ENCODE results near the gene CAPZB. TPM values are rescaled to one million over a fixed set of nuclear protein-coding genes. Genes with fewer than 3 reads are reported as not detected.
"Not testable (repeated sequence)": the region's sequence is repeated elsewhere in the genome, so short reads cannot be mapped to it uniquely, and the experiment has no call there.

The CAPZB gene
- total RNA-seq, 2 experiments from 2014 or later, result 335 to 340 TPM

DNA sequence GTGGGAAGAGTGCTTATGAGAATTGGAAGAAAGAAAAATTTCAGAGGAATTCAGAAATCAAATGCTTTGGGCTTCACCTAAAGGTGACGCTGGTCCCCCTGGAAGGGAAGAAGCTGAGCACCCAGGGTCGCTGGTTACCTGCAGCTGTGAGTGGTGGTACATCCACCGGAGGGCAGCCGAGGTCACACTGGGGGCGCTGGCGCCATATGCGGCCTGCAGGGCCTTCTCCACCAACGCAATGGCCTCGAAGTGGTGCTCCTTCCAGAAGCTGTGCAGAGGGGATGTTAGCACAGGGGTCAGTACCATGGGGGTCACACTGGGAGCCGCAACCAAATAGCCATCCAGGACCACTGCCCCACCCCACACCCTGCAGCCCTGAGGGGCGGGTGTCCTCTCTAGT is 179.5 kb downstream of the CAPZB start:
- Mint-ChIP-seq H3K27ac (no peak overlapping the region), H3K36me3 (ENCODE audit: low read depth) (peaks cover 19% of the 10 kb centered on the region), H3K27me3 (no peaks in the 10 kb centered on the region), H3K9me3 (no peaks in the 10 kb centered on the region), H3K4me1 (ENCODE audit: low read depth) (peaks cover 4% of the 10 kb centered on the region), H3K4me3 (no peak overlapping the region)
- TF ChIP-seq, protein P1, sequence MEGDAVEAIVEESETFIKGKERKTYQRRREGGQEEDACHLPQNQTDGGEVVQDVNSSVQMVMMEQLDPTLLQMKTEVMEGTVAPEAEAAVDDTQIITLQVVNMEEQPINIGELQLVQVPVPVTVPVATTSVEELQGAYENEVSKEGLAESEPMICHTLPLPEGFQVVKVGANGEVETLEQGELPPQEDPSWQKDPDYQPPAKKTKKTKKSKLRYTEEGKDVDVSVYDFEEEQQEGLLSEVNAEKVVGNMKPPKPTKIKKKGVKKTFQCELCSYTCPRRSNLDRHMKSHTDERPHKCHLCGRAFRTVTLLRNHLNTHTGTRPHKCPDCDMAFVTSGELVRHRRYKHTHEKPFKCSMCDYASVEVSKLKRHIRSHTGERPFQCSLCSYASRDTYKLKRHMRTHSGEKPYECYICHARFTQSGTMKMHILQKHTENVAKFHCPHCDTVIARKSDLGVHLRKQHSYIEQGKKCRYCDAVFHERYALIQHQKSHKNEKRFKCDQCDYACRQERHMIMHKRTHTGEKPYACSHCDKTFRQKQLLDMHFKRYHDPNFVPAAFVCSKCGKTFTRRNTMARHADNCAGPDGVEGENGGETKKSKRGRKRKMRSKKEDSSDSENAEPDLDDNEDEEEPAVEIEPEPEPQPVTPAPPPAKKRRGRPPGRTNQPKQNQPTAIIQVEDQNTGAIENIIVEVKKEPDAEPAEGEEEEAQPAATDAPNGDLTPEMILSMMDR (IDR thresholded peaks at IDR 0.05), result no peak
- no peak for DNase-seq
- ChIA-PET POLR2A (interaction anchor here (0.7 kb wide), 1 partner anchor 54 kb away, joined by 3 read pairs; the partner anchor contains the start of gene MRTO4), CTCF (no interaction called here)
- intact Hi-C loops (cut with micrococcal nuclease), result no loop called here
- ATAC-seq, result no peak

DNA sequence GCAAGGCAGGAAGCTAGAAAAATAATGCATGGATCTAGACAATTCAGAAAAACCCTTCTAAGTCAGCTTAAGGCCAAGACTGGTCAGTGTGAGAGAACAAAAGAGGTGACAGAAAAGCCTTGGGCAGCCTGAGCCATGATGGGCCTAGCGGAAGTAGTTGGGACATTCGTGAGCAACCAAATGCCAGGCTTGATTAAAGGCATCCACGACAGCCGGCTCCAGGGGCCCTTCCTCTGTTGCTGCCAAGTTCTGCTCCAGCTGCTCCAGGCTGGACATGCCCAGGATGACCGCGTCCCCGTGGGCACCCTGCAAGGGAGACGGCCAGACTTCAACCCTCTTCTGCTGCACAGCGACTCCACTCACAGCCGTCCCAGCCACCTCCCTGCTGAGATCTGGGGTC is 181.3 kb downstream of the CAPZB start:
- H3K4me3 Mint-ChIP-seq; H3K27me3 Mint-ChIP-seq; H3K4me1 Mint-ChIP-seq (ENCODE audit: low read depth); CTCF ChIA-PET; H3K27ac Mint-ChIP-seq; ATAC-seq; POLR2A ChIA-PET; DNase-seq; H3K9me3 Mint-ChIP-seq; intact Hi-C loops (cut with micrococcal nuclease): not testable (repeated sequence)
- H3K36me3 Mint-ChIP-seq (ENCODE audit: low read depth), result peaks cover 21% of the 10 kb centered on the region

DNA sequence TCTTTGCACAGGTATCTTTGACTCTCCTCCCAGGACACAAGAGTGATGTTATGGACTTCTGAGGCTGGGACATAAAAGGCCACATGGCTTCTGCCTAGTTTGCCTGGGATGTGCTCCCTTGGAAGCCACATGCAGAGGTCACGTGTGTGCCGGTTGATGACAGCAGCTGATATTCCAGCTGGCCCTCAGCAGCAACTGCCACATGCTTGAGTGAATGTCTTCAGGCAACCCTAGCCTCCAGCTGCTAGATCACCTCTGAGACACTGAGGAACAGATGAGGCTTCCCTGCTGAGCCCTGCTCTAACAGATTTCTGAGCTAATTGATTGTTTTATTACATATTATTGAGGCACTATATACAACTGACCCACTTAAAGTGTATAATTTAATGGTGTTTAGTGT is 185.1 kb downstream of the CAPZB start:
- DNase-seq, result no peak
- ChIA-PET CTCF (no interaction called here), POLR2A (interaction anchor here (0.6 kb wide), 1 partner anchor 12 kb away, joined by 3 read pairs; the partner anchor contains the start of gene AKR7A3)
- TF ChIP-seq, protein P1 (IDR thresholded peaks at IDR 0.05), result no peak
- no peak for ATAC-seq
- Mint-ChIP-seq H3K4me1 (ENCODE audit: low read depth) (no peaks in the 10 kb centered on the region), H3K27ac (no peak overlapping the region), H3K27me3 (no peaks in the 10 kb centered on the region), H3K9me3 (peaks cover 9% of the 10 kb centered on the region), H3K36me3 (ENCODE audit: low read depth) (peaks cover 20% of the 10 kb centered on the region), H3K4me3 (no peak overlapping the region)
- intact Hi-C loops (cut with micrococcal nuclease), result no loop called here

DNA sequence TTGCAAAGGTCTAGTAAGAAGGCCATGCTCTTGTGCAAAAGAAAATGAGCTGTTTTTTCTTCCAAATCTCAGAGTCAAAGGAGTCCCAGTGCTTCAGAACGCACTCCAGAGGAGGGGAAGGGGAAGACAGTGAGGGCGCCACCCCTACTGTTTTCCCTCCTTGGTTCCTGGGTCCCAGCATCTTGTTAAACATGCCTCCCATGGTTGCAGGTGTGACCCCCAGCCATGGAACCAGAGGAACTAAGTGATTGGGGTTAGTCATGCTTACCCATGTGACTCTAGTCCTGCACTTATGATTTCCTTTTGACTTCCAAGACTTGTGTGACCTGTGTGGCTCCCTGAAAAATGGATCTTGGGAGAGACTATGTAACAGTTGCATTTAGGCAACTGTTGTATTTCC is 190.7 kb downstream of the CAPZB start:
- Mint-ChIP-seq H3K27ac (no peak overlapping the region), H3K36me3 (ENCODE audit: low read depth) (peaks cover 25% of the 10 kb centered on the region), H3K9me3 (peaks cover 20% of the 10 kb centered on the region), H3K4me3 (no peak overlapping the region), H3K27me3 (peaks cover 2% of the 10 kb centered on the region), H3K4me1 (ENCODE audit: low read depth) (no peaks in the 10 kb centered on the region)
- DNase-seq, result no peak
- intact Hi-C loops (cut with micrococcal nuclease), result no loop called here
- TF ChIP-seq, protein P1 (IDR thresholded peaks at IDR 0.05), result no peak
- CTCF ChIA-PET, result no interaction called here
- ATAC-seq, result no peak
- POLR2A ChIA-PET, result interaction anchor here (0.7 kb wide), 1 partner anchor 40 kb away, joined by 3 read pairs; no protein-coding TSS in a partner anchor

DNA sequence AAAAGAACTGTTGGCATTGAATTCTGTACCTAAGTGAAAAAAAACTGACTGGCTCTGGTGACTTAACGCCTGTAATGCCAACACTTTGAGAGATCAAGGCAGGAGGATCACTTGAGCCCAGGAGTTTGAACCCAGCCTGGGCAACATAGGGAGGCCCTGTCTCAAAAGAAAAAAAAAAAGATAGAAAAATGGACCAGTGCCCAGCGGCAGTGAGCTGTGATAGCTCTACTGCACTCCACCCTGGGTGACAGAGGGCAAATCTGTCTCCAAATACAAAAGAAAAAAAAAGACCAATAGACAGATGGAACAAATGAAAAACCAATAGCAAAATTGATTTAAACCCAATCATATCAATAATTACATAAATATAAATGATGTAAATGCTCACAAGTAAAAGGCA is 196.1 kb downstream of the CAPZB start:
- Mint-ChIP-seq H3K9me3 (peaks cover 2% of the 10 kb centered on the region), H3K4me3 (peak overlapping the region; percentile 56), H3K27me3 (peaks cover 14% of the 10 kb centered on the region), H3K36me3 (ENCODE audit: low read depth) (peaks cover 6% of the 10 kb centered on the region), H3K27ac (no peak overlapping the region), H3K4me1 (ENCODE audit: low read depth) (peaks cover 3% of the 10 kb centered on the region)
- ChIA-PET CTCF (interaction anchor here (1.4 kb wide), 1 partner anchor 373 kb away, joined by 5 read pairs; no protein-coding TSS in a partner anchor), POLR2A (interaction anchor here (0.8 to 2.0 kb wide), 3 partner anchors 32 to 46 kb away, joined by 3 to 10 read pairs (median 3); partner anchors contain the start of genes EMC1 and MRTO4)
- intact Hi-C loops (cut with micrococcal nuclease), result no loop called here
- TF ChIP-seq, protein P1 (IDR thresholded peaks at IDR 0.05), result no peak
- no peak for ATAC-seq
- no peak for DNase-seq

Other genes with a start within 250 kb of the CAPZB start
- gene EMC1, start 234.0 kb downstream of the CAPZB start, total RNA-seq, result 10 to 100 TPM; 38.3 to 39.5 TPM
- 10 to 100 TPM; 90.9 to 93.4 TPM for gene MRTO4, start 233.7 kb downstream of the CAPZB start, total RNA-seq
- gene AKR7A3, start 196.8 kb downstream of the CAPZB start, total RNA-seq, result under 1 TPM; 0.54 TPM
- 10 to 100 TPM; 42.9 to 43.4 TPM for gene AKR7A2, start 173.4 kb downstream of the CAPZB start, total RNA-seq
- gene SLC66A1, start 173.2 kb downstream of the CAPZB start, total RNA-seq, result 1 to 10 TPM; 3.6 TPM
- gene NBL1, start 158.8 kb upstream of the CAPZB start, total RNA-seq, result 10 to 100 TPM; 27.0 to 27.6 TPM
- not detected for gene HTR6, start 179.3 kb upstream of the CAPZB start, total RNA-seq

Data from activated CD8-positive, alpha-beta T cell treated with anti-CD3 and anti-CD28 coated beads for 36 hours (primary cell).